SK-N-DZ (cell line): ENCODE results near the gene MYO15A. TPM values are rescaled to one million over a fixed set of nuclear protein-coding genes. Genes with fewer than 3 reads are reported as not detected.

ENCODE experiments used
- DNase-seq: peaks from one replicate; pipeline ENCODE4 v3.0.0-alpha.2; 2015; ENCODE audit warnings: low spot score
- polyA plus RNA-seq, 2 experiments: library from polyadenylated mRNA; depleted of rRNA; stranded (reverse); fragments of >200 nt; gene quantifications; 2 replicates each; pipeline ENCODE4 v1.2.3, GENCODE V29; 2014

Gene MYO15A, protein sequence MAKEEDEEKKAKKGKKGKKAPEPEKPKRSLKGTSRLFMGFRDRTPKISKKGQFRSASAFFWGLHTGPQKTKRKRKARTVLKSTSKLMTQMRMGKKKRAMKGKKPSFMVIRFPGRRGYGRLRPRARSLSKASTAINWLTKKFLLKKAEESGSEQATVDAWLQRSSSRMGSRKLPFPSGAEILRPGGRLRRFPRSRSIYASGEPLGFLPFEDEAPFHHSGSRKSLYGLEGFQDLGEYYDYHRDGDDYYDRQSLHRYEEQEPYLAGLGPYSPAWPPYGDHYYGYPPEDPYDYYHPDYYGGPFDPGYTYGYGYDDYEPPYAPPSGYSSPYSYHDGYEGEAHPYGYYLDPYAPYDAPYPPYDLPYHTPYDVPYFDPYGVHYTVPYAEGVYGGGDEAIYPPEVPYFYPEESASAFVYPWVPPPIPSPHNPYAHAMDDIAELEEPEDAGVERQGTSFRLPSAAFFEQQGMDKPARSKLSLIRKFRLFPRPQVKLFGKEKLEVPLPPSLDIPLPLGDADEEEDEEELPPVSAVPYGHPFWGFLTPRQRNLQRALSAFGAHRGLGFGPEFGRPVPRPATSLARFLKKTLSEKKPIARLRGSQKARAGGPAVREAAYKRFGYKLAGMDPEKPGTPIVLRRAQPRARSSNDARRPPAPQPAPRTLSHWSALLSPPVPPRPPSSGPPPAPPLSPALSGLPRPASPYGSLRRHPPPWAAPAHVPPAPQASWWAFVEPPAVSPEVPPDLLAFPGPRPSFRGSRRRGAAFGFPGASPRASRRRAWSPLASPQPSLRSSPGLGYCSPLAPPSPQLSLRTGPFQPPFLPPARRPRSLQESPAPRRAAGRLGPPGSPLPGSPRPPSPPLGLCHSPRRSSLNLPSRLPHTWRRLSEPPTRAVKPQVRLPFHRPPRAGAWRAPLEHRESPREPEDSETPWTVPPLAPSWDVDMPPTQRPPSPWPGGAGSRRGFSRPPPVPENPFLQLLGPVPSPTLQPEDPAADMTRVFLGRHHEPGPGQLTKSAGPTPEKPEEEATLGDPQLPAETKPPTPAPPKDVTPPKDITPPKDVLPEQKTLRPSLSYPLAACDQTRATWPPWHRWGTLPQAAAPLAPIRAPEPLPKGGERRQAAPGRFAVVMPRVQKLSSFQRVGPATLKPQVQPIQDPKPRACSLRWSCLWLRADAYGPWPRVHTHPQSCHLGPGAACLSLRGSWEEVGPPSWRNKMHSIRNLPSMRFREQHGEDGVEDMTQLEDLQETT (N-terminal part only)
- polyA plus RNA-seq (2014; cell fraction: cytosol; rRNA removed): 0.29 TPM in 1 of 2 replicates, not detected in the other
- polyA plus RNA-seq (2014; cell fraction: nucleus; rRNA removed): 1.1 and 1.8 TPM in 2 replicates

DNA sequence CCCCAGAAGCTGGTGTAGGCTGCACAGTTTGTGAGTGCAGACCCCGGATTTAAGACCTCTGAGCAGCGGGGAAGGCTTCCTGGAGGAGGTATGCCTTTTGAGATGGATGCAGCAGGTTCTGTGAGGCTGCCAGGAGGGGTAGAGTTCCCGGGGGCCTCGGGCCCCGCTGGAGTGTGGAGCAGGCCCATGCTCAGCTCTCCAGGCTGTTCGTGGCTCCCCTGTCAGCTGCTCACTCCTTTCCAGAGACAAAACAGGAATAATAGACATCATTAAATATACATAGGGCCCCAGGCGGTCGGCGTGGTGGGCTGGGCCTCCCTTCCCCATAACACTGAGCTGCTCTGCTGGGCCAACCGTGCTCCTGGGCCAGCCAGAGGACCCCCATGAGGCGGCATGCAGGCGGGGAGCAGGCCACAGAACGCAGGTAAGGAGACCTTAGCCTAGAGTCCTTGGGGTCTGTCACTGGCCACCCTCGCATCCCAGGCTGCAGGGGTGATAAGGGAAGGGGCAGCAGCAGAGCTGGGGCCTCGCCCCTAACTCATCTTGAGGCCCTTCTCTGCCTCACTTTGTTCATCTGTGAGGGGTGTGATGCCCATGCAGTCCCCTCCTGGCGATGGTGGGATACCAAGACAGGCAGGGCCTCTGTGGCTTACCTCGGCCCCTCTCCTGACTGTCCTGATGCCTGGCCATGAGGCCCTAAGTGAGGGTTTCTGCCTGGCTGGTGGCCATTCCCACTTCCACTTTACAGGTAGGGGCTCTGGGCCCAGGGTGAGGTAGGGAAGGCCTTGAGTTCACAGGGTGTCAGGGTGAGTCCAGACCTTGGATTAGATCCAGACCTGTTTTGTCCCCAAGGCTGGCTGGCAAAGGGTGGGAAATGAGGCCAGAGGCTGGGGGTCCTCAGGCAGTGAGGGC, at the start of gene MYO15A:
Gene MYO15A (plus strand): TSS at position 356 of the 912 bp plus-strand sequence. CDS start 10,045 bp downstream, outside the sequence.
- no peak for DNase-seq

DNA sequence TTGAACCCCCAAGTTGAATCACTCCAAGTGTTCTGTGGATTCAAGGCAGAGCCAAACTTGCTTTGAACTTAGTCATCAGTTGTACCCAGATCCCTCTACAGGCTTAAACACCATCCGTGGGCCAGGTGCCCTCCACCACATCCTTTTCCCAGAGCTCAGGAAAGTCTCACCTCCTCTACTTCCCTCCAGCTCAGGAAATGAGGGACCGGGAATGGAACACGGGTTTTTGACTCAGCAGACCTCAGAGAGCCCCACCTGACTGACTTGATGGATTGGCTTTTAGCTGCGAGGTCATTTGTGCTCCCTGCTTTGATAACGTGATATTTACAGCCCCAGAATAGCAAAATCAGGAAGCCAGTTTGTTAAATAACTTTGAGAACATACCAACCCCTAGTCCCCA, 49.3 kb upstream of the MYO15A start:
- DNase-seq: no peak

DNA sequence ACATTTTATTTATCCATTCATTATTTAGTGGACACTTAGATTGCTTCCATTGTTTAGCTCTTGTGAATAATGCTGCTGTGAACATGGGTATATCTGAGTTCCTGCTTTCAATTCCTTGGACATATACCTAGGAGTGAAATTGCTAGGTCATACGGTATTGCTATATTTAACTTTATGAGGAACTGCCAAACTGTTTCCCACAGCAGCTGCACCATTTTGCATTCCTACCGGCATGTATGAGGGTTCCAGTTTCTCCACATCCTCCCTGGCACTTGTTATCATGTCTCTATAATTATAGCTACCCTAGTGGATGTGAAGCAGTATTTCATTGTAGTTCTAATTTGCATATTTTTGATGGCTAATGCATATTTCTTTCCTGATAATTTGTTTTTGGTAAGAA, 44.5 kb upstream of the MYO15A start:
- no peak for DNase-seq

DNA sequence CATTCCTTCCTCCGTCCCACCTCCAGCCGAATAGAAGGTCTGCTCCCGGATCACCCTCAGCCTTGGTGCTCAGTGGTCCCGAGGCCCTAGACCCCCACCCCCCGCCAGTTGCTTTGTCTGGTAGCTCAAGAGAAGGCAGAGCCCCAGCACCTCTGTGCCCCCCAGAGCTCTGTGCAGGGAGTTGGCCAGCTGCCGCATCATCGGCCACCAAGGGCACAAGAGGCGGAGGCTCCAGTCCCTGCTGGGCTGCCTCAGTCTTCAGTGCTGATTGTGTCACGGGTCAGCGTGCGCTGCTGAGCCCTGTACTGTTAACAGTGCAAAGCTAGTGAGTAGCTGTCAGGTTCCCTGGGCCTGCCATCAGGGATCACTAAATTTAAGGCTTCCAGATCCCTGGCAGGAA, 43.0 kb upstream of the MYO15A start:
- DNase-seq: no peak

DNA sequence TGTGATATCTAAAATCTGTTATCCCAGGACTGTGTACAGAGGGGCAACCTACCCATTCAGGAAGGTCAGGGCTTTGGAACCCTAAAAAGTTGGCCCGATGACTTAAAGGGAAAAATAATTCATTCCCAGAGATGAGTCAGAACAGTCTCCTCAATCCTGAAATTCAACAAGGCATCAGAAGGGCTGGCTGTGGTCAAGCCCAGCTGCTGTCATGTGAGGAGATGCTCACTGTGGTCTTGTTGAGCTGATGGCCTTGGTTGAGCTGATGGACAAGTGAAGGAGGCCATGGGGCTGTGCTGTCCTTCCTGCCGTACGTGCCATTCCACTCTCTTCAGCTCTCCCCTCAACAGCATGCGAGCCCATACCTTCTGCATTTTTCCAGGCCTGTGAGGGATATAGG, 41.7 kb upstream of the MYO15A start:
- no peak for DNase-seq

DNA sequence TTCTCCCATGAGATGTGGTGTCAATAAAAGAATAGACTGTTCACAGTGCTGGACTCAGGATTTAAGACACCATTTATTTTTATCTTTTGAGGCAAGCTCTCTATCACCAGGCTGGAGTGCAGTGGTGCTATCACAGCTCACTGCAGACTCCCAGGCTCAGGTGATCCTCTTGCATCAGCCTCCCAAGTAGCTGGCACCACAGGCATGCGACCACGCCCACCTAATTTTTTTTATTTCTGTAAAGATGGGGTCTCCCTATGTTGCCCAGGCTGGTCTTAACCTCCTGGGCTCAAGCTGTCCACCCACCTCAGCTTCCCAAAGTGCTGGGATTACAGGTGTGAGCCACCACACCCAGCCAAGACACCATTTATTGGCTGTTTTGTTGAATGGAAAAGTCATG, 39.5 kb upstream of the MYO15A start:
- no peak for DNase-seq

DNA sequence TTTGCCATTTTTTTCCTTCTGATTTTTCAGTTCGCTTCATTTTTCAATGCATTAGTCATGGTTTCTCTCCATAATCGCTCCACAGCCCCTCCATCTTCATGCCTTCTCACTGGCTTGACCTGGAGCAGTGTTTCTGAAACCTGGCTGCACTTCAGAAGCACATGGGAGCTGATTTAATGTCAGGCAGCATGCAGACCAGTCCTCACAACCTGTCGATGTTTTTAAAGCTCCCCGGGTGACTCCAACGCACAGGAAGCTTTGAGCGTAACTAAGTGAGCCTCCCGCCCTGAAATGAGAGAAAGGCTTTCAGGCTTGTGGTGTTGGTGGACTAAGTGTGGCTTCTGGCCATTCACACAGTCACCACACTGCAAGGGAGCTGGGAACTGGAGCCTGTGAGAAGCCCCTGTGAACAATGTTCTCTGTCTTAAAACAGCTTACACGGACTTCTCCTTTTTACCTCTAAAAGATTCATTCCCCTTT, 37.7 kb upstream of the MYO15A start:
- DNase-seq: peak; percentile 37

DNA sequence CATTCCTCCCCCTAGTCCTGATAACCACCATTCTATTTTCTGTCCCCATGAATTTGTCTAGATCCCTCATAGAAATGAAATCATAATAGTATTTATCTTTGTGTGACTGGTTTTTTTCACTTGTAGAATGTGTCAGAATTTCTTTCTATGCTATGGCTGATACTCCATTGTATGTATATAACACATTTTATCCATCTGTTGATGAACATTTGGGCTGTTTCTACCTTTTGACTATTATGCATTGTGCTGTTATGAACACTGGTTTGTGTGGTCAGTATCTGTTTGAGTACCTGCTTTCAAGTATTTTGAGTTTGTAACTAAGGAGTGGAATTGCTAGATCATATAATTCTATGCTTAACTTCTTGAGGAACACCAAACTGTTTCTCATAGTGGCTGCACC, 36.8 kb upstream of the MYO15A start:
- DNase-seq: no peak

DNA sequence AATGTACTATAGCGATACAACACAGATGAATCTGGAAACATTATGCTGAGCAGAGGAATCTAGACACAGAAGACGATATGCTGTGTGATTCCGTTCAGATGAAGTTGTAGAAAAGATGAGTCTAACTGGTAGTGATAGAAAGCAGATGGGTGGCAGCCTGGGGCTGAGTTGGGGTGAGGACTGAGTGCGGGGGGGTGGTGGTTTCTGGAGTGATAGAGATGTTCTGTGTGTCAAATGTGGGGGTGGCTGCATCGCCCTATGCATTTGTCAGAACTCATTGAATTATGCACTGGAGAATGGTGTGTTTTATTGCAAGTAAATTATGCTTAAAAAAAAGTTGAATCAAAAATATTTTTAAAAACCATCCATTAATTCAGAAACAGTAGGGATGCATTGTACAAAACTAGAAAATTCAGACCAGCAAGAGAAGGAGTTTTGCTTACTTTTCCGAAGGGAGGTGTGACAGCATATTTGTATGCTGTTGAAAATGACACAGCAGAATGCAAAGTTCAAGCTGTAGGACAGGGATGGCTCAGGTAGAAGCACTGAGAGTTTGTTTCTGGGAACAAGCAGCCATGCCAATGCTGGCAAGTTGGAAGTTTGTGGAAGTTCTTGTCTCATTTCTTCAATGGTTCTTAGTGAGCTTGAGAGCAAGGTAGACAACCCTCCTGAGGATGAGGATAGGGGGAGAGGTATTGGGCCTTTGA, 33.8 kb upstream of the MYO15A start:
- no peak for DNase-seq

DNA sequence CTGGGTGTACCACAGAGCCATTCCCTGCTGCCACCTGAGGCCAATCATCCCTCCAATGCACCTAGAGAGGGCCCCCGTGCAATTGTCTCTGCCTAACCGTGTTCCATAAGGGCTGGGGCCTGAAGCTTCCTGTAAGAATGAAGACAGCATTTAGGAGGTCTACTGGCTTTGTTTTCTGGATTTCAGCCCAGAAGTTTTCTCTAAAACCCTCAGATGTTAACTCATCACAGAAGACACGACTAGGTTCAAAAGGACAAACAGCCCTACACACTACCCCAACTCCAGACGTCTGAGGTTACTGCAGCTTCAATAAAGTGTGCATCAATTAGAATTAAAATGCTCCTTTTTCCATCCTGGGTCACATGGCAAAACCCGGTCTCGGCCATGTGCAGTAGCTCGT, 31.6 kb upstream of the MYO15A start:
- DNase-seq: no peak

DNA sequence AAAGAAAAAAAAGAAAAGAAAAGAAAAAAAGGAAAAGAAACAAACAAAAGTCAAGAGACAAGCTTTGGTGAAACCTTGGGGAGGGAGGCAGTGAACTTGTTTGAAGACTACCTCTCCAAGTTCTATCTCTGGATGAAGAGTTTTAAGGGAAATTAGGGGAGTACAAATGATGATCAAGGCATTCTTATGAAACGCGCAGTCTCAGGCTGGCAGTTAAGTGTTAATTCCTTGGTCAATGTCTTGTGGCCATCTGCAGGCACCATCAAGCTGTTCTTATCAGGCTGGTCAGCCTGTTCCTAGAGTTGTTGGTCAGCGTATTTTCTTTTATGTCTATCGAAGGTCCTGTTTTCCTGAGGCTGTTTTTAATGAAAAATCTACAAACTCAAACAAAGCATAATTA, 29.0 kb upstream of the MYO15A start:
- no peak for DNase-seq

DNA sequence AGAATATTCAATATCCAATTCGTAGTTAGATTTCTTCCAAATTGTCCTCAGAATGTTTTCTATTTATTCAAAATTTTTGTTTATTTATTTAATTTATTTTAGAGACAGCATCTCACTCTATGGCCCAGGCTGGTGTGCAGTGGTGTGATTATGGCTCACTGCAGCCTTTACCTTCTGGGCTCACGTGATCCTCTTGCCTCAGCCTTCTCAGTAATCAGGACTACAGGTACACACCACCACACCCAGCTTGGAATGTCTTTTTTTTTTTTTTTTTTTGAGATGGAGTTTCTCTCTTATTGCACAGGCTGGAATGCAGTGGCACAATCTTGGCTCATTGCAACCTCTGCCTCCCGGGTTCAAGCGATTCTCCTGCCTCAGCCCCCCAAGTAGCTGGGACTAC, 24.3 kb upstream of the MYO15A start:
- DNase-seq: no peak

DNA sequence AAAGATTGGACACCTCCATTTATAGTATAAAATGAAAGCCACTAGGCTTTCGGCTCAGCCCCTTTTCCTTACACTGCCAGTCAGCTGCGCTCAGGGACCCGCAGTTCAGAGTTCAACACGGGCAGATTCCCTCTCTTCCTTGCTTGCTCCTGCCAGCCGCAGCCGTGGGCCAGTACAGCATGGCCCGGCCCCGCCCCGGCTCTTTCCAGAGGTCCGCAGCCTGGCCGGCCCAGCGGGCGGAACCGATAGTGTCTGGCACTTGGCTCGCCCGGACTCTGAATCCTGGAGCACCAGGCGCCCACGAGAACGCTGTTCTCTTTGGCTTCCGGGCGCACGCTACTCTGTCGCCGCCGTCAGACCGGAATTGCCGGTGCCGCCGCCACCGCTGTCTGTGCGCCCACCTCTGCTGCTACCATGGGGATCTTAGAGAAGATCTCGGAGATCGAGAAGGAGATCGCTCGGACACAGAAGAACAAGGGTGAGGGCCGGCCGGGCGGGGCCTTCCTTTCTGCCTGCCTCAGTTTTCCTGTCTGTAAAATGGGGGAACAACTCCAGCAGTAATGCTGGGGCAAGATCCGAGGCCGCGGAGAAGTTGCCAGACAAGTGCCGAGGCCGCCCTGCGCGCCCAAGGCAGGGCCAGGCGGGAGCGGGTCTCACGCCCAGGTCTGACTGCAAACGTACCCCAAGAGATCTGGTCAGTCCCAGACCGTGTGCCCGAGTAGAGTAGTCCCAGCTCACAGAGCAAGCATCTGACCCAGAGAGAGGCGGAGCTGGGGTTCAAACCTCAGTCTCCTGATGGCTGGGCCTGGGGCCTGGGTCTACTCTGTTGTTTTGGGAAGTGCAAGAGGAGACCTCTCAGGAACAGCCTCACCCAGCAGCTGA, 20.7 kb upstream of the MYO15A start, which contains the start of gene DRG2:
Gene DRG2 (plus strand): TSS at position 339 of the 882 bp plus-strand sequence. CDS start 76 bp downstream, at position 415.
- DNase-seq: peak; percentile 94

DNA sequence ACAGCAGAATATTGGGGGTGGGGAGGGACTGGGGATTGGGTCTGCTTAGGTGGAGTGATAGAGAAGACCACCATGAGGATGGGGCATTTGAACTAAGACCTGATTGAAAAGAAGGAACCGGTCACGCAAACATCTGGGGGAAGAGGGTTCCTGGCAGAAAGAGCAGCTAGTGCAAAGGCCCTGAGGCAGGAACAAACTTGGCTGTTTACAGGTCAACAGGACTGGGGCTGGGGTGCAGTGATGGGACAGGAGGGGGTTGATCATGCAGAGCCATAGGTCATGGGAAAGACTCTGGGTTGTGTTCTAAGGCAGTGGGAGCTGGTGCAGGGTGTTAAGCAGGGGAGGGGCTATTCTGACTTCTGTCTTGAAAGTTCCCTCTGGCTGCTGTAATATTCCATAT, 18.9 kb upstream of the MYO15A start:
- DNase-seq: no peak

DNA sequence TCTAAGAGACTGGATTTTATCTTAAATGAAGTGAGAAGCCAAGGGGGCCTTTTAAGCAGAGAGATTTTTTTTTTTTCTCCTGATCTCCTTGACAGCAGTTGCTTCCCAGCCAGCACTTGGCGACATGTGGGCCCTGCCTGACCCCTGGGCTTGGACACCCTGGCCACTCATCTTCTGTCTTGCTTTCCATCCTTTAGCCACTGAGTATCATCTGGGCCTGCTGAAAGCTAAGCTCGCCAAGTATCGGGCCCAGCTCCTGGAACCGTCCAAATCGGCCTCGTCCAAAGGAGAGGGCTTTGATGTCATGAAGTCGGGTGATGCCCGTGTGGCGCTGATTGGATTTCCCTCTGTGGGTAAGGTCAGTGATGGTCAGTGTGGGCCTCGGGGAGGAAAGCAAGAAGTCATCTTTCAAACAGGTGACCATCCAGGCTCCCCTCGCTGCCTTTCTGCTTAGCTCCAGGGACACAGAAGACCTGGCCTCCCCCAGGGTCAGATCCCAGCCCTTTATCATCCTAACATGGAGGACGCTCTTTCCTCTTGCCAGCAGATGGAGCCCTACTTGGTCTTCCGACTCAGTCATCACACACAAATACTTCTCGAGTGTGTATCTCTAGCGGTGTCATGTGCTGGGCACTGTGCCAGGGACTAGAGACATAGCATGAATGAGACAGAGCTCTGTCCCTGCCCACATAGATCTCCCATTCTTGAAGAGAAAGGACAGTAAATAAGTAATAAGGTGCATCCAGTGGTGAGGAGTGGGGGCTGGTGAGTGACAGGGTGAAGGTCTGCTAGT, 14.7 kb upstream of the MYO15A start:
- no peak for DNase-seq

DNA sequence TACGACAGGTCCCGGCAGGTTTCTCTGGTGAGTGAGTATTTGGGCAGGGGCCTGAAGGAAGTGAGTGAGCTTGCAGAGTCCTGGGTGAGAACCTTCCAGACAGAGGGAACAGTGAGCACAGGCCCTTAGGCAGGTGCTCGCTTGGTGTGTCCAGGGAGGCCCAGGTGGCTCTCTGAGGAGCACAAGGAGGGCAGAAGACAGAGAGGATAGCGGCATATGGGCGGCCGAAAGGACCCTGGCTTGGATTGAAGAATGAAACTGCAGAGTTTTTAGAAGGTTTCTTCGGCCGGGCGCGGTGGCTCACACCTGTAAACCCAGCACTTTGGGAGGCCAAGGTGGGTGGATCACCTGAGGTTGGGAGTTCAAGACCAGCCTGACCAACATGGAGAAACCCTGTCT, 14.1 kb upstream of the MYO15A start:
- no peak for DNase-seq

DNA sequence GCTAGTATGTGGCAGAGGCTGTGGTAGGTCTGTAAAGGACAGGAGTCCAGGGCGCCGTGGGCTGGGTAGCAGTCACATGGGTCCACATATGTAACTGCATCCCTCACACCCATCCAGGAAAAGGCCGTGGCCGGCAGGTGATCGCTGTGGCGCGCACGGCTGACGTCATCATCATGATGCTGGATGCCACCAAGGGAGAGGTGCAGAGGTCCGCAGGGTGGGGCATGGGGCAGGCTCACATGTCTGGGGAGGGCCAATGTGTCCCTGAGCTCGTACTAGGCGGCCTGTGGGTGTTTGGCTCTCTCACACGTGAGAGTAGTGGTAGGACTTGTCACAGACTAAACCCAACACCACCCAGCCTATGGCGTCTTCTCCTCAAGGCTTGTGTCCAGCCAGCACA, 9.0 kb upstream of the MYO15A start:
- no peak for DNase-seq

DNA sequence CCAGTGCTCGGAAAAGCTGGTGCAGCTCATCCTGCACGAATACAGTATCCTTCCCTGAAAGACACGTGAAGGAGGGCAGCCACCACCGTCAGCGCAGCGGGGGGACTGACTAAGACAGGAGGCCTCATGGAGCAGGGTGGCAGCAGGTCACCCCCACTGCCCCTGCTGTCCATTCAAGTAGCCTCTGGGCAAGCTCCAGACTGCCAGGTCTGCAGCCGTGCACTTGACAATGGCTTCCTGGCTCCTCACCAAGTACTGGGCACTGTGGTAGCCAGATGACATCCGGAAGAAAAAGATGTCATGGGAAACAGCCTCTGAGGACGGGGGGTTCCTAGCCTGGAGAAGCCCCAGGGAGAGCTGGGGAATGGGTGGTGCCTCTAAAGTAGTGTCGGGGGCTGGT, 7.9 kb upstream of the MYO15A start:
- no peak for DNase-seq
